ENCODE measurements around the gene CHGA.

The CHGA gene, protein sequence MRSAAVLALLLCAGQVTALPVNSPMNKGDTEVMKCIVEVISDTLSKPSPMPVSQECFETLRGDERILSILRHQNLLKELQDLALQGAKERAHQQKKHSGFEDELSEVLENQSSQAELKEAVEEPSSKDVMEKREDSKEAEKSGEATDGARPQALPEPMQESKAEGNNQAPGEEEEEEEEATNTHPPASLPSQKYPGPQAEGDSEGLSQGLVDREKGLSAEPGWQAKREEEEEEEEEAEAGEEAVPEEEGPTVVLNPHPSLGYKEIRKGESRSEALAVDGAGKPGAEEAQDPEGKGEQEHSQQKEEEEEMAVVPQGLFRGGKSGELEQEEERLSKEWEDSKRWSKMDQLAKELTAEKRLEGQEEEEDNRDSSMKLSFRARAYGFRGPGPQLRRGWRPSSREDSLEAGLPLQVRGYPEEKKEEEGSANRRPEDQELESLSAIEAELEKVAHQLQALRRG

DNA sequence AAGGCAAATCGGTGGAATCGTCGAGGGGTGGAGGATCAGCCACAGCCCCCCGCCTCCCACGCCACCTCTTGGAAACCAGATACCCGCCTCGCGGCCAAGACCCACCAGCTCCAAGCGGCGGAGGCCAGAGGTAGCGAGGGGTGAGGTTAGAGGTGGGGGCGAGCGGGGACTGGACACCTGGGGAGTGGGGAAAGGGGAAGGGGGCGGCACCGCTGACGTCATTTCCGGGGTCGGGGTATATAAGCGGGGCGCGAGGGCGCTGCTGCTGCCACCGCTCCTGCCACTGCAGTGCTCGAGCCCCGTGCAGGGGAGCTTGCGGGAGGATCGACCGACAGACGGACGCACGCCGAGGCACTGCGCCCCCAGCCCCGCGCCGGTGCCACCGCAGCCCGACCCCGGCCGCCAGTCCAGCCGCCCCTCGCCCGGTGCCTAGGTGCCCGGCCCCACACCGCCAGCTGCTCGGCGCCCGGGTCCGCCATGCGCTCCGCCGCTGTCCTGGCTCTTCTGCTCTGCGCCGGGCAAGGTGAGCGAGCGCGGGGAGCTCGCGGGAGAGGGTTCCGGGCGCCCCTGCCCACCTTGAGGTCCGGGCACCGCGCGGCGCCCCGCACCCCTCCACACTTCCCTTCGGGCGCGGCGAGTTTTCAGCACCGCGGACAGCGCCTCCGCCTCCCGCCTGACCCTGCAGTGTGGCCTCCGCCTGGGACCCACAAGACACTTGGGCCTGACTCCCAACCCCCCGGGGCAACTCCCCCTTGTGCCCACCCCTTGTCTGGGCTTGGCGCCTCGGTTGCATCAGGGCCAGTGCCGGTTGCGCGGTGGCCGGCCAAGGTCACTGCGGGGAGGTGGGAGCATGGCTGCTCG, at the start of gene CHGA:
Gene CHGA, plus strand, starts transcription at position 268 of the 861 bp plus-strand sequence. Its CDS starts 210 bp downstream, at position 478.
- H3K4me1 Mint-ChIP-seq (ENCODE audit: low read depth), result no peaks in the 10 kb centered on the region
- no peaks in the 10 kb centered on the region for H3K9me3 Mint-ChIP-seq
- no peak within 1 kb of the TSS for H3K4me3 Mint-ChIP-seq
- no peaks in the 10 kb centered on the region for H3K36me3 Mint-ChIP-seq (ENCODE audit: low read depth)
- H3K27me3 Mint-ChIP-seq (ENCODE audit: low read depth), result peaks cover 19% of the 10 kb centered on the region
- H3K27ac Mint-ChIP-seq, result no peak within 1 kb of the TSS

GRCh38 chr14:92874962-92875661, 47.8 kb upstream of the CHGA start:
- H3K4me3 Mint-ChIP-seq, result no peak overlapping the region
- H3K36me3 Mint-ChIP-seq (ENCODE audit: low read depth), result no peaks in the 10 kb centered on the region
- H3K27me3 Mint-ChIP-seq (ENCODE audit: low read depth), result peaks cover 12% of the 10 kb centered on the region
- H3K27ac Mint-ChIP-seq, result no peak overlapping the region
- H3K9me3 Mint-ChIP-seq, result no peaks in the 10 kb centered on the region
- H3K4me1 Mint-ChIP-seq (ENCODE audit: low read depth), result no peaks in the 10 kb centered on the region

DNA sequence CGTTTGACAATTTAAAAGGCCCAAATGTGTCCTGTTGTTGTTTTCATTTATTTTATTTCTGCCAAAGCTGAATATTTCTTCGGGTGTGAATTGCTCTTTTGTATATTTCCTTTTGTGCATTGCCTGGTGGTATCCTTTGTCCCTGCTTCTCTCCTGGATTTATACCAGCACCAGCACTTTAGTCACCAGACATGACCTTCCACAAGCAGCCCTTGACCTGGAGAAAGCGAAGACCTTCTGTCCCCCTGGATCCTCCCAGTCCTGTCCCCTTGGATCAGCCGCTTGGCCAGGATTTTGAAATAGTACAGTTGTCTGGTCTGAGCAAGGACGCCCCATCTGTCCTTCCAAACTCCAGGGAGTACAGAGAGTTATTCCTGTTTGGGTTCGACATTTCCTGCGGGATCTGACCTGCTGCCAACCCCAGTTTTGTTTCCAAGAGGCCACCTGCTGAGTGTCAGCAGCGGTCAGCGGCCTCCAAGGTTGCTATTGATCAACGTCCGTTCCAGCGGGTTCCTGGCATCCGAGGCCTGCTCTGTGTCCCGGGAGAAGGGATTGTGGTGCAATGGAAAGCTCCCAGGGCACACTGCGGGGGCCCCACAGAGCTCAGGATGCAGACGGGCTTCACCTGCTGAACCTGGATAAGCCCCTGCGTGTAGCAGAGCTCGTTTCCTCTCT, 45.1 kb upstream of the CHGA start:
- Mint-ChIP-seq H3K4me1 (ENCODE audit: low read depth) (no peaks in the 10 kb centered on the region), H3K27me3 (ENCODE audit: low read depth) (peaks cover 21% of the 10 kb centered on the region), H3K27ac (no peak overlapping the region), H3K36me3 (ENCODE audit: low read depth) (no peaks in the 10 kb centered on the region), H3K4me3 (no peak overlapping the region), H3K9me3 (no peaks in the 10 kb centered on the region)

DNA sequence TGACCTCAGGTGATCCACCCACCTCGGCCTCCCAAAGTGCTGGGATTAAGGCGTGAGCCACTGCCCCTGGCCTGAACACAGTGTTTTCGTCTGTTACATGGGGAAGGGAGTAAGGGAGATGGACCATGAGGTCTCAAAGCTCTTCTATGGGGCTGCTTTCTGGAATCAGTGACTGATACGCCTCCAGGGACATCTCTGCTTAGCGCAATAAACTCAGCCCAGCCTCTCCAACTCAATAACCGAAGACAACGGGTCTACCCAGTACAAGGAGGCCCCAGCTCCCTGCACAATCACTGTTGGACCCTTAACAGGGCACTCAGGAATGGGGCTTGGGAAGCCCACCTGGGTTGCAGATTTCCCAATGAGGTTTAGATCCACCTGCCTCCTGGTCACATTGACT, 42.6 kb upstream of the CHGA start:
- H3K27me3 Mint-ChIP-seq (ENCODE audit: low read depth), result peaks cover 21% of the 10 kb centered on the region

GRCh38 chr14:92880851-92881250, 42.1 kb upstream of the CHGA start:
- H3K36me3 Mint-ChIP-seq (ENCODE audit: low read depth), result no peaks in the 10 kb centered on the region
- no peaks in the 10 kb centered on the region for H3K4me1 Mint-ChIP-seq (ENCODE audit: low read depth)
- no peaks in the 10 kb centered on the region for H3K9me3 Mint-ChIP-seq
- H3K4me3 Mint-ChIP-seq, result no peak overlapping the region
- no peak overlapping the region for H3K27ac Mint-ChIP-seq
- peaks cover 21% of the 10 kb centered on the region for H3K27me3 Mint-ChIP-seq (ENCODE audit: low read depth)

More for the DNA sequence above, 42.6 kb upstream of the CHGA start:
- no peak overlapping the region for H3K4me3 Mint-ChIP-seq
- H3K27ac Mint-ChIP-seq, result no peak overlapping the region
- H3K36me3 Mint-ChIP-seq (ENCODE audit: low read depth), result no peaks in the 10 kb centered on the region
- no peaks in the 10 kb centered on the region for H3K9me3 Mint-ChIP-seq
- H3K4me1 Mint-ChIP-seq (ENCODE audit: low read depth), result no peaks in the 10 kb centered on the region

- Mint-ChIP-seq H3K27me3 (ENCODE audit: low read depth) (peaks cover 14% of the 10 kb centered on the region), H3K9me3 (no peaks in the 10 kb centered on the region), H3K4me3 (no peak overlapping the region), H3K4me1 (ENCODE audit: low read depth) (no peaks in the 10 kb centered on the region), H3K27ac (no peak overlapping the region), H3K36me3 (ENCODE audit: low read depth) (no peaks in the 10 kb centered on the region)
Measured at GRCh38 chr14:92883066-92883465, 39.9 kb upstream of the CHGA start.

DNA sequence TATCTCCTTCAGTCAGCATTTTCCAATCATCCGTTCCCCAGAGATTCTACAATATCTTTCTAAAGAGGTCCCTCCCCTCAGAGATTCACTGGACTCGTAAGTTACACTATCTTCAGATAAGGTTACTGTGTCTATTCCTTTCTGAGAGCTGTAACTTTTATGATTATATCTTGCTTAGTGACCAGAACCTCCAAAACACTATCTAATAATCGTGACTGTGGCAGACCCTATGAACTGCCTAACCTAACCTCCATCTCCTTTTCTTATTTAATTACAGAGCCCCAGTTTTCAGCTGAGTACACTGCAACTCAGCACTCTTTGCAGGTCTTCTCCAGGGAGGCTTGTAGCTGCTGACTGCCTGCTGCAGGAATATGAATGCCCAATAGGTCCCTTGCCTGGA, 38.5 kb upstream of the CHGA start:
- Mint-ChIP-seq H3K4me1 (ENCODE audit: low read depth) (no peaks in the 10 kb centered on the region), H3K9me3 (peaks cover 2% of the 10 kb centered on the region), H3K27ac (no peak overlapping the region), H3K27me3 (ENCODE audit: low read depth) (peaks cover 14% of the 10 kb centered on the region), H3K36me3 (ENCODE audit: low read depth) (no peaks in the 10 kb centered on the region), H3K4me3 (no peak overlapping the region)

DNA sequence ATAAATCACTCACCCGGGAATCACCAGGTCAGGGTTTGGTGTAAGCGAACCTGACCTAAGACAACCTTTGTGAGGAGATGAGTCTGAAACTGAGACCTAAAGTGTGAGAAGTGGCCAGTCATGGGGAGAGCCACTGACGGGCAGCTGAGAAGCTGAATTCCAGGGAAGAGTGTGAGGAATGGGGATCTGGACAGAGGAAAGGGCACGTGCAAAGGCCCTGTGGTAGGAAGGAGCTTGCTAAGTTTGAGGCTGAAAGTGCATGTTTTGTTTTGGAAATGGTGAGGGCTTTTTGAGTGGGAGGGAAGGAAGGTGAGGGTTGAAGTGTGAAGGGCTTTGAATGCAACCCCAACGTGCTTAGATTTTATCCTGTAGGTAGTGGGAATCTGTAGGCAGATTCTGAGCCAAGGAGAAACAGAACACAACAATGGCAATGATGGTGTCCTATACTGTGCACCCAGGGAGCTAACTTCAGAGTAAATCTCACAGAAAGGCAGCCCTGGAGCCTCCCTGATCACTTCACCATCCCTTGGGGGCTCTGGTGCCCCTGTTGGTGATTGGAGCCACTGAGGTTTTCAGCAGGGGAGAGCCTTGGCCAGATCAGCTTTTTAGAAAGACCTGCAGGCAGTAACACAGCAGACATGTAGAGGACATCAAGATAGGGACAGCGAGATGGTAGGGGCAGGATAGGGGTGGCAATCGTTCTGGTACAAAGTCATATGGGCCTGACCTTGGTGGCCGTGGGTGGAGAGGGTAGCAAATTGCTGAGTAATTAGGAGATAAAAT, 37.5 kb upstream of the CHGA start:
- peaks cover 14% of the 10 kb centered on the region for H3K27me3 Mint-ChIP-seq (ENCODE audit: low read depth)
- H3K4me3 Mint-ChIP-seq, result no peak overlapping the region
- H3K4me1 Mint-ChIP-seq (ENCODE audit: low read depth), result no peaks in the 10 kb centered on the region
- H3K36me3 Mint-ChIP-seq (ENCODE audit: low read depth), result no peaks in the 10 kb centered on the region
- H3K27ac Mint-ChIP-seq, result no peak overlapping the region
- peaks cover 4% of the 10 kb centered on the region for H3K9me3 Mint-ChIP-seq

DNA sequence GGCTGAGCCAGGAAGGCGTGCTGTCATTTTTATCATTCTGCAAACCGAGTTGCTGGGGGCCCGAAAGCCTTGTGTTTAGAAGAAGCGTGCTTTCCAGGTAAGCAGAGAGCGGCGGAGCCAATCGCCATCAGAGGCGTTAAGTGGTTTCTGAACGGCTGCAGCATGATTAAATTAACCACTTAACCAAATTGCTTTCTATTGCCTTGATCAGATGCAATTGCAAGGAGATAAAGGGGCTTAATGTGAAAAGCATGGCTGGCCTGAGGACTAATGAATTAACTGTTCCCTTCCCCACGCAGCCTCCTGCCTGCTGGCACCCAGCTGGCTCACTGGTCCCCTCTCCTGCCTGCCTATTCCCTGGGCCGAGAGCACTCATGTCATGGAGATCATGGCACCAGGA, 36.6 kb upstream of the CHGA start:
- Mint-ChIP-seq H3K27me3 (ENCODE audit: low read depth) (peaks cover 9% of the 10 kb centered on the region), H3K9me3 (peaks cover 4% of the 10 kb centered on the region), H3K4me1 (ENCODE audit: low read depth) (no peaks in the 10 kb centered on the region), H3K36me3 (ENCODE audit: low read depth) (no peaks in the 10 kb centered on the region), H3K4me3 (no peak overlapping the region), H3K27ac (no peak overlapping the region)

GRCh38 chr14:92887157-92887556, 35.8 kb upstream of the CHGA start:
- Mint-ChIP-seq H3K4me3 (no peak overlapping the region), H3K9me3 (peaks cover 4% of the 10 kb centered on the region), H3K27me3 (ENCODE audit: low read depth) (peaks cover 5% of the 10 kb centered on the region), H3K36me3 (ENCODE audit: low read depth) (no peaks in the 10 kb centered on the region), H3K27ac (no peak overlapping the region), H3K4me1 (ENCODE audit: low read depth) (no peaks in the 10 kb centered on the region)

DNA sequence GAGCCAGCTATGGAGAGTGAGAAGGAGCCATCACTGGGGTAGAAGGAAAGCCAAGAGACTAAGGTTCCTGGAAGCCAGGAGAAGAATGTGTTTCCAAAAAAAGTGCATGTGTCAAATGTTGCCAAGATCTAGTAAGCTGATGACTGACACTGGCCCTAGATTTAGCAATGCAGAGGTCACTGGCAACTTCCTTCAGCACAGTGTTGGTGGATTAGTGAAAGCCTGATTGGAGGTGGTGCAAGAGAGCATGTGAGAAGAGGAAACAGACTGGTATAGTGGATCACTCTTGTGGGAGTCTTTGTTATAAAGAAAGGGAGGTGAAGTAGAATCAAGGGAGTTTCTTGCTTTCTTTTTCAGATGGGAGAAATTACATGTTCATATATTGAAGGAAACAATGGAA, 34.1 kb upstream of the CHGA start:
- H3K27ac Mint-ChIP-seq, result no peak overlapping the region
- H3K36me3 Mint-ChIP-seq (ENCODE audit: low read depth), result no peaks in the 10 kb centered on the region
- no peaks in the 10 kb centered on the region for H3K4me1 Mint-ChIP-seq (ENCODE audit: low read depth)
- H3K4me3 Mint-ChIP-seq, result no peak overlapping the region
- peaks cover 18% of the 10 kb centered on the region for H3K9me3 Mint-ChIP-seq
- peaks cover 5% of the 10 kb centered on the region for H3K27me3 Mint-ChIP-seq (ENCODE audit: low read depth)

DNA sequence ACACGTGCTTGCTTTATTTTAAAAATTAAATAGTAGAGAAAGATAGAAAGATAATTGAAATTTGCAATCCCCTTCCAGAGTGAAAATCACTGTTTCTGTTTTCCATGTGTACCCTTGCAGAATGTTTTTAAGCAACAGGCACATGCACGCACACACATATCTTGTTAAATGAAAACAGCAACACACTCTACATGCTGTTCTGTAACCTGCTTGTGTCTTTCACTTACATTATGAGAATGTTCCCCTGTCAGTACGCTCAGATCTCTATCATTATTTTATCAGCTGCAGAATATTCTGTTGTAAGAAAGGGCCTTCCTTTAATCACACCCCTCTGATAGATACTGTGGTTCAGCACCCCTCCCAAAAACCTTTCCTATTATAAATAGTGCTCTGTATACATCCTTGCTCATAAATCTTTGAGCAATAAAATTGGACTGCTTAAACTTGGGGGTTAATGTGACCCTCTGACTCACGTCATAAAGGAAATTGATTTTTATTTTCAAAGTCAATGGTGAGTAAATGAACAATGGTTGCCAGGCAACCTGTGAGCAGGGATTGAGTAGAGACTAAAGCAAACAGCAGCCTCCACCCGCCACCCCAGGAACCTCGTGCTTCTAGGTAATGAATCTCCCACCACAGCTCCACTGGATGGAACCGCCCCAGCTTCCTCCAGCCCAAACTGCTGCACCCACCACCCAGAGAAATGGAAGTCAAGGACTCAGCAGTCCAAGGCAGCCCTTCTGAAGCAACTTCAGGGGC, 31.9 kb upstream of the CHGA start:
- Mint-ChIP-seq H3K27me3 (ENCODE audit: low read depth) (peaks cover 5% of the 10 kb centered on the region), H3K4me3 (no peak overlapping the region), H3K27ac (no peak overlapping the region), H3K4me1 (ENCODE audit: low read depth) (no peaks in the 10 kb centered on the region), H3K36me3 (ENCODE audit: low read depth) (no peaks in the 10 kb centered on the region), H3K9me3 (peaks cover 18% of the 10 kb centered on the region)

DNA sequence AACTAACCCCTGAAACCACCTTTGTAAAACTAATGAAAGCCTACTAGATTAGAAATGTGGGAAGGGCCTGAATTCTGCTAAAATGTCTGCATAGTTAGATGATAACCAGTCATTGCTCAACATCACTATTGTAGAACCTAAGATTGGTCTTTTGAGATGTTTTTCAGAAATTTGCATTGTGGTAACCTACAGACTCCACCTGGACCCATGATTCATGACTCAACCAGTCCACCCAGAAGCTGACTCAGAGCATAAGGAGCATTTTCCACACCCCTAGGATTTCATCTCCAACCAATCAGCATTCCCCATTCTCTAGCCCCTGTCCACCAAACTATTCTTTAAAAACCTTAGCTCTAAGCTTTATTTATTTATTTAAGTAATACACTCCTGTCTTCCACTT, 30.4 kb upstream of the CHGA start:
- Mint-ChIP-seq H3K36me3 (ENCODE audit: low read depth) (no peaks in the 10 kb centered on the region), H3K4me1 (ENCODE audit: low read depth) (no peaks in the 10 kb centered on the region), H3K27me3 (ENCODE audit: low read depth) (peaks cover 5% of the 10 kb centered on the region), H3K9me3 (peaks cover 18% of the 10 kb centered on the region), H3K4me3 (no peak overlapping the region), H3K27ac (no peak overlapping the region)

Measured in T-helper 1 cell treated with Interleukin-12 subunit alpha and Interleukin-12 subunit beta and Interleukin-4 antibody, amounts not matched to agents 30 μg/mL and 1 μg/mL, for 36 hours (primary cell).